HG03469 (cell line): ENCODE data around the gene KRT10.
"Not testable (repeated sequence)": the region's sequence is repeated elsewhere in the genome, so short reads cannot be mapped to it uniquely, and the experiment has no call there.

Experiments
- ATAC-seq: cut with Tn5 transposase; IDR thresholded peaks from one replicate; pipeline ENCODE4 v1.9.1; 2021; ENCODE audit warnings: mild to moderate bottlenecking, moderate library complexity, moderate number of reproducible peaks; ENCODE audit not compliant: unreplicated experiment

KRT10 gene

DNA sequence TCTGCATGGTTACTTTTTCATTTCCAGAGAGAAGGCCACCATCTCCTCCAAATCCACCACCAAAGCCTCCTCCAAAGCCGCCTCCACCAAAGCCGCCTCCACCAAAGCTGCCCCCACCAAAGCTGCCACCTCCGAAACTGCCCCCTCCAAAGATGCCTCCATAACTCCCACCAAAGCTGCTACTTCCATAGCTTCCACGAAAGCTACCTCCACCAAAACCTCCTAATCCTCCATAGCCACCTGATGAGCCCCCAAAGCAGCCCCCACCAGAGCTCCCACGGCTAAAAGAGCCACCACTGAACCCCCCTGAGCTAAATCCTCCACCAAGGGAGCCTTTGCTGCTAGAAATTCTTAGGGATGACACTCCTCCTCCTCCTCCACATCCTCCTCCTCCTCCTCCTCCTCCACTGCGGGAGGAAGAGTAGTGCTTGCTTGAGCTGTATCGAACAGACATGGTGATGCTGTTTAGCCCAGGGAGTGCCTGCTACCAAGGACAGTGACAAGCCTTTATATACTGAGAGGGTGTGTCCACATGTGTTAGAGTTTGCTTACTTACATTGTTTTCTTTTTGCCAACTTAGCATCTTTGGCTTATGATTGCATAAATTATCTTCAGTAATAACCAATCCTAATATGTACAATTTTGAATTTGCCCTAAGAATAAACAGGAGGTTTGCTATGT lies at the start of gene KRT10:
TSS of gene KRT10 (minus strand) at position 483 of the 681 bp plus-strand sequence. CDS start at position 454, 29 bp downstream.
- no peak for ATAC-seq

- no peak for ATAC-seq
Observed at GRCh38 chr17:40871316-40871715, 48.9 kb upstream of the KRT10 start.

DNA sequence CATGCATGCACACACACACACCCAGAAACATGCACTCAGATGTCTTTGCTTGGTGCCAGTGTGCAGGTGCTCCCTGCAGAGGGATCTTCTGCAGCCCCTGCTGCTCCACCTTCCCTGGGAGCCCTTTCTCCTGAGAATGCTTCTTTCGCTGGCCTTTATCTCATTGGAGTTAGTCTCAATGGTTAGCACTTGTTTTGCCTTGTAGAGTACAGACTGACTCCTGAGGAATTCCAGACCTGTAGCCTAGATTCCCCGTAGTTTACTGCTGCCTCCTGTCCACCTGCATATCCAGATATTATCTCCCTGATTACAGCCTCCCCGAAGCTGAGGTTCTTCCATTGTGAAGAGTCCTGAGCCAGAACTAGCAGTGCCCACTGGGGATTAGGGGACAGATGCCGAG lies 47.7 kb upstream of the KRT10 start:
- ATAC-seq, result no peak

GRCh38 chr17:40866838-40867237 lies 44.4 kb upstream of the KRT10 start, which contains the start of gene KRT12:
TSS of gene KRT12 (minus strand) at chr17:40867223. CDS start at chr17:40867186, 37 bp downstream.
- ATAC-seq, result no peak

DNA sequence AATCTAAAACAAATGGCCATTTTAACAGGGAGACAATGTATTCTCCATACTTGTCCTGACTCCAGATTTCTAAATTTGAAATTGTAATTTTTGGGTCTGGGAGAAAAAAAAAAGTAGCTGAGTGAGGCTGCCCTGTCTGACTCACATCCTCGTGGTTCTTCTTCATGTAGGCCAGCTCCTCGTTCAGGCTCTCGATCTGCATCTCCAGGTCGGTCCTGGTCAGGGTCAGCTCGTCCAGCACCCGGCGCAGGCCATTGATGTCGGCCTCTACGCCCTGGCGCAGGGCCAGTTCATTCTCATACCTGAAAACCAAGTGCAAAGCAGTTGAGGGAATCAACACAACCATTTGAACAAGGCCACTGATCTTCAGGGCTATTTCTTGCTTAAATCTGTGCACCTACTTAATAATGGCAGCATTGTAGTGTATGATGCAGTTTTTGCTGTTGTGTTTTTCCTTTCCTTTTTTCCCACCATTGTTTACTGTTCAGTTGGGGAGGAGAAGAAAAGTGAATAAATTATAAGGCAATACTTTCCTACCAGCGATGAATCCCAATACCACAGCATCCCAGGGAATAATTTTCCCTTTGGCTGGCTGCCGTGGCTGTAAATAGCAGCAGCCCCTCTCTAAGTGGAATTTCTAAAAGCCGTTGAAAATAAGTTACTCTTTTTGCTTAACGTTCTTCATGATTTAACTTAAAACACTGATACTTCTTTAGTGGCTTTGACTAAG lies 42.4 kb upstream of the KRT10 start:
- ATAC-seq, result no peak

DNA sequence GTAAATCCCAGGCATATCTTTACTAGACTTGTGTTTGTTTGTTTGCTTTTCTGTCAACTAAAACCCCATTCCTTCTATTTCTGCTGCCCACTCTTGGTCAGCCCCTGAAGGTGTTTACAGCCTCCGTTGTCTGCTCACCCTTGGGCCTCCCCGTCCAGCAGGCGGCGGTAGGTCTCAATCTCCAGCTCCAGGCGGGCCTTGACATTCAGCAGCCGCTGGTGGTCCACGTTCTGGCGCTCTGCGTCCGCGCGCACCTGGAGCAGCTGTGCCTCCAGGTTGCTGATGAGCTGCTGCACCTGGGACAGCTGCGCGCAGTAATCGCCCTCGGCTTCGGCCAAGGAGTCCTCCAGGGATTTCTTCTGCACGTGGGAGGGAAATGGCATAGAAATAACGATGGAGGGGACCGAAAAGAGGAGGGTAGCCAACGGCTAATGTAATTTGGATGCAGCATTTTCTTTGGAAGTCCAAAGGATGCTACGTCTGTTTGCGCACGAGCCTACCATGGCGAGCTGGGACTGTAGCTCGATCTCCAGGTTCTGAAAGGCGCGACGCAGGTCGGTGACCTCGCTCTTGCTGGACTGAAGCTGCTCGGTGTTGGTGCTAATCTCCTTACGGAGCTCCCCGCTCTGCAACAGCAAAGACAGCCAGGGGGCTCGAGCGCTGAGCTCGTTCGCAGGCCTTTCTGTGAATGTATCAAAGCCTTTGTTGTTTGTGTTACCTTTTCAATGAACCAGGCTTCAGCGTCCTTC lies 40.7 kb upstream of the KRT10 start:
- no peak for ATAC-seq

GRCh38 chr17:40859536-40859935 lies 37.1 kb upstream of the KRT10 start:
- ATAC-seq, result no peak

GRCh38 chr17:40858667-40859066 lies 36.3 kb upstream of the KRT10 start:
- ATAC-seq, result not testable (repeated sequence)

GRCh38 chr17:40857535-40857934 lies 35.1 kb upstream of the KRT10 start:
- no peak for ATAC-seq

- no peak for ATAC-seq
Observed at GRCh38 chr17:40854175-40854814, 31.9 kb upstream of the KRT10 start.

DNA sequence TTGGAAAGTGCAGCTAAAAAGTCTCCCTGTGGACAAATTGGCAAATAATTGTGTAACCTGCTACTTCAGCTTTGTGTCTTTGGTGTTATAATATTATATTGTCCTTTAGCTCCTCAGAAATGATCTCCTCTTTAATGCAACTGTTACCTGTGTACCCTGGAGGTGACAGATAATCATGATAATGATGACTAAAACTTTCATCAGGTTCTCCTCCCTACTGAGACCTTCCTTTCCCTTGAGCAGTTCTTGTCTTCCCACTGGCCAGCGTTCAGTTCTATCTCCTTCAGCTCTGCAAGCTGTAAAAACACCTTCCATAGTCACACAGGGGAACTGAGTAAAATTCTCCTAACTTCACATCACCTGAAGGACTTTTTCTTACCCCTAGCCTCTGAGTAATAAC lies 29.9 kb upstream of the KRT10 start:
- ATAC-seq, result no peak

GRCh38 chr17:40850293-40850972 lies 28.0 kb upstream of the KRT10 start:
- no peak for ATAC-seq

DNA sequence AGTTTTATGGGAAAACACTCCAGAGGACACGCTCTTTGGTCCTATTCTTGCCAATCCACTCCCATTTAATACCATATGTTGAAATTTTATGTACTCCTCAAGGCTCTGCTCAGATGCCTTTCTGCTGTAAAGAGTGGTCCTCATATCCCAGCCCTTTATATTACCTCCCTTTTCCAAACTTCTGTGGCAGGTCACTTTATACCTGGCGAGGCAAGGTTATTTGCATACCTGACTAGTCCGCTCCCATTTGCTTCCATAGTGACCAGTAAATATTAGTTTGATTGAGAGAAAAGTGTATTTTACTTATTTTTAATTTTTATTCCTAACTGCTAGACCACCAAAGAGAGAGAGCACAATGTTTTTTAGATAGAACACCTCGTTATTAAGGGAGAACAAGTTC lies 27.3 kb upstream of the KRT10 start:
- no peak for ATAC-seq

DNA sequence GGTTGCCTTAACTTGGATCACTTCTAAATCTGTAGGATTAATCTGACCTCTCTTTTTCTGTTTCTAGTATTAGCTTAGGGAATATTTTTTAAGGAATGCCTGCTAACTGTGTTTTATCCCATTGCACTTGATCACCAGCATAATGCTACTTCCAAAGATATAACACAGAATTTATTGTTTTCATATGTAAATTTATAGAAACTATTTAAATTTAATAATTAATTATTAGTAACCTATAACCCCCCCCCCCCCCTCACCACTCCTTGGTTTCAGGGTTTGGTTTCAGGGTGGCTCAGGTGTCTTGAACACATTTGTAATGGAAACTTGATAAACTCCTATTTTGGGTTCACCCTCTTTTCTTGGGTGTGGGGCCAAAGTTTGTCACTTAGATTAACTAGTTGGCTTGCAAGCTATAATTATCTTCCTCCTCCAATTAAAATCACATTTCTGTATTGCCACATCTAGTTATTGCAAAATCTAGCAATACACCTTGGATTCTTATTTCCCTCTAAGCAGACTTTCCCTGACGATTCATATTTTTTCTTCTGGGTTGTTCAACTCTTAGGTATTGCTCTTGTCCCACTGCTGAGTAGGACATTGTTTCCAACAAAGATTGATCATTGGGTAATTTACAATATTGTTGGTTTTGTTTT lies 26.3 kb upstream of the KRT10 start:
- no peak for ATAC-seq

- no peak for ATAC-seq
Observed at GRCh38 chr17:40846515-40847144, 24.2 kb upstream of the KRT10 start.

GRCh38 chr17:40844671-40845107 lies 22.3 kb upstream of the KRT10 start:
- ATAC-seq, result no peak

DNA sequence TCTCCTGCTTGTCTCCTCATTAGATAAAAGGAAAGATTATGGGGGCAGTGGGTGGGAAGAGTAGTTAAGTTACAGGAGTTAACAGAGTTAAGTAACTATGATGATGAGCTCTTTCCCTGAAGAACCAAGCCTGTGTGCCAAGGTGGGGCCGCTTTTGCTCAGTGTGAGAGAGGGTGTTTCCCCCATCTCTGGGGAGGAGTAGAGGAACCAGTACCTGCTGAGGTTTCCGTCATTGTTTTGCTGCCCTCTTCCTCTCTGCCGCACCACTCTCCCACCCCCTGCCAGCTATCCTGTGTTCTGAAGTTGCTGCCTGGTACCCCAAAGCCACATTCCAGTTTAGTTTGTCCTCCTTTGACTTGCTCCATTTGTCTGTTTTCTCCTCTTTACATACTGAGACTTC lies 20.8 kb upstream of the KRT10 start:
- ATAC-seq, result no peak

DNA sequence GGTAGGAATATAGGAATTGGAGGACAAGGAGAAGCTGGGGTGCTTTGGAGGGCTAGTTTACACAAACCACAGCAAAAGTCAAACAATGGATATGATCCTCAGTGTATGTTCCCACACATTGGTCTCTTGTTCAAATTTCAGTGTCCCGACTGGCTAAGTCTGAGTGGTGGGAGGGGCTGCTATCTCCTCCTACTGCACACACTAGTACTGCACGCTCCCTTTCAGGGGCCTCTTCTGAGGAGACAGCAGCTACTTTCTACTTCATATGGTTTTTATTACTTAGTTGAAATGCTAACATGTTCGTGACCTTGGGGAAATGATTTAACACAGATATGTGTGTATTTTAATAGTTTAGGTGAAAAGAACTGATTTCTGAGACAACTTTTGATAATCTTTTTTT lies 18.8 kb upstream of the KRT10 start:
- no peak for ATAC-seq

DNA sequence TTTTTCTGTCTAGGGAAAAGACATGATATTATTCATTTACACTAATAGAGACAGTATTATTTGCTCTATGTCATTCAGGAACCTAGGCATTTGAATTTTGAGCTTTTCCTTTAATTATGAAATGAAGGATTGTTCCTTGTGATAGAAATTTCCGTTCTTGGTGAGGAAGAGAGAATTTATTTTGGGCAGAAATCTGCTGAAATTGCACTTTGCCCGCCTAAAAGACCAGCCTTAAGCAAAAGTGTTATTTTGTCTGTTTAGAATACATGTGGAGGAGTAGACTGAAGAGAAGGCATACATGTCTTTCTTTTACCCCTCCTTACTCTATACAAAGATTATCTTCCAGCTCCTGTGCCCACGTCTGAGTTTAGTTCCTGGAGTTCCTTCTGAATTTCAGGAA lies 16.8 kb upstream of the KRT10 start:
- ATAC-seq, result no peak

GRCh38 chr17:40836020-40836419 lies 13.6 kb upstream of the KRT10 start:
- no peak for ATAC-seq
